Kidney (tissue), 14 donors: ENCODE measurements around the gene ZFAND3. TPM values are rescaled to one million over a fixed set of nuclear protein-coding genes. Genes with fewer than 3 reads are reported as not detected.

Experiments used
- DNase-seq, 5 donors: peaks; one replicate each; pipeline ENCODE4 v3.0.0-alpha.2; 2013 to 2020
- FAIRE-seq: peaks from 2 replicates; lab custom pipeline; 2012; peaks lifted over from hg19 to GRCh38; lab: Jason Lieb, UNC
- H3K27ac ChIP-seq, 2 donors: one replicate each; pipeline ENCODE4 v1.7.0; 2013; ENCODE audit warnings: low read depth in 2 of 2, low read length in 2 of 2, inconsistent platforms in 1 of 2
- H3K27me3 ChIP-seq: one replicate; pipeline ENCODE4 v1.7.1; 2013; ENCODE audit warnings: low read length, inconsistent platforms; ENCODE audit not compliant: control insufficient read depth, insufficient read depth
- H3K36me3 ChIP-seq, 3 donors: one replicate each; pipeline versions ENCODE4 v1.7.0 to v1.7.1; 2013; ENCODE audit warnings: low read length in 3 of 3, control low read depth in 1 of 3, inconsistent platforms in 1 of 3; ENCODE audit not compliant: insufficient read depth in 3 of 3, control insufficient read depth in 2 of 3
- H3K4me1 ChIP-seq, 3 donors: one replicate each; pipeline versions ENCODE4 v1.7.0 to v1.7.1; 2013; ENCODE audit warnings: low read length in 3 of 3, inconsistent platforms in 1 of 3, low read depth in 1 of 3; ENCODE audit not compliant: control insufficient read depth in 2 of 3, insufficient read depth in 2 of 3
- H3K4me3 ChIP-seq, 3 donors: one replicate each; pipeline versions ENCODE4 v1.7.0 to v1.8.1; 2013; ENCODE audit warnings: low read length in 3 of 3, control low read depth in 1 of 3, inconsistent platforms in 1 of 3
- H3K9ac ChIP-seq, 3 donors: one replicate each; pipeline versions ENCODE4 v1.7.0 to v1.7.1; 2013; ENCODE audit warnings: low read length in 3 of 3, control low read depth in 1 of 3, inconsistent platforms in 1 of 3
- H3K9me3 ChIP-seq, 3 donors: one replicate each; pipeline versions ENCODE4 v1.7.0 to v1.7.1; 2013; ENCODE audit warnings: low read length in 3 of 3, control low read depth in 1 of 3, inconsistent platforms in 1 of 3; ENCODE audit not compliant: control insufficient read depth in 2 of 3, insufficient read depth in 1 of 3
- CTCF ChIP-seq: IDR thresholded peaks from 3 replicates; pipeline ENCODE4 v1.5.1; 2012; ENCODE audit warnings: mild to moderate bottlenecking, moderate library complexity, borderline replicate concordance; ENCODE audit not compliant: insufficient read depth; ENCODE audit errors: extremely low read depth
- intact Hi-C: fragments of 100-400 bp; cut with DNase I; formaldehyde crosslinking; loops from one replicate; pipeline ENCODE4 v1.11.1; 2022
- polyA plus RNA-seq: library from polyadenylated mRNA; stranded (reverse); fragments of 350-450 nt; fragmentation: Illumina TruSeq; extraction: RNeasy Lipid Tissue Mini Kit (QIAGEN cat#74804); gene quantifications from one replicate; pipeline ENCODE4 v1.2.3, GENCODE V29; 2014; ENCODE audit warnings: low read depth, low replicate concordance; ENCODE audit not compliant: insufficient read depth
- total RNA-seq: library from RNA; stranded (reverse); fragmentation: NEBNext Ultra II Directional; extraction: Animal tissue kit (Norgen Biotek cat#: 25700); gene quantifications from one replicate; pipeline ENCODE4 v1.2.1, GENCODE V29; 2021
- donor health status: control.
- donor health status: control.
- donor health status: control.
- donor health status: control.
- donor health status: control.
- donor health status: DM: yes; HTN: yes; CAD: no.
- donor health status: Normal renal cell carcinoma (clear cell type).

Gene ZFAND3
- total and polyA plus RNA-seq, 2 donors from 2014 or later = 44.6 to 104 TPM

- H3K36me3 ChIP-seq = peaks cover 0 to 7% (median 0%) of the 10 kb centered on the region in 3 donors
- H3K27ac ChIP-seq = no peak overlapping the region
- intact Hi-C loops = no loop called here
- H3K9me3 ChIP-seq = no peaks in the 10 kb centered on the region
- H3K9ac ChIP-seq = no peak overlapping the region
- H3K4me1 ChIP-seq = peaks cover 0 to 17% (median 9%) of the 10 kb centered on the region in 3 donors
- no peak for TF ChIP-seq CTCF
- H3K27me3 ChIP-seq = no peaks in the 10 kb centered on the region
- no peak for DNase-seq
- no peak for FAIRE-seq
- H3K4me3 ChIP-seq = no peak overlapping the region
These were observed 294.5 kb downstream of the ZFAND3 start for GRCh38 chr6:38113825-38114576.

- H3K9me3 ChIP-seq = no peaks in the 10 kb centered on the region
- peaks cover 0 to 17% (median 9%) of the 10 kb centered on the region in 3 donors for H3K4me1 ChIP-seq
- H3K36me3 ChIP-seq = peaks cover 0 to 9% (median 0%) of the 10 kb centered on the region in 3 donors
- DNase-seq = no peak
- no peak for FAIRE-seq
- H3K9ac ChIP-seq = no peak overlapping the region
- H3K27ac ChIP-seq = peak overlapping the region in 1 of 2 donors; percentile 85
- TF ChIP-seq CTCF = no peak
- no peak overlapping the region for H3K4me3 ChIP-seq
- H3K27me3 ChIP-seq = no peaks in the 10 kb centered on the region
- intact Hi-C loops = no loop called here
These were observed 295.6 kb downstream of the ZFAND3 start for GRCh38 chr6:38114976-38115625.

GRCh38 chr6:38115626-38116008 is 296.1 kb downstream of the ZFAND3 start:
- H3K4me1 ChIP-seq = peaks cover 0 to 17% (median 9%) of the 10 kb centered on the region in 3 donors
- H3K27me3 ChIP-seq = no peaks in the 10 kb centered on the region
- peak overlapping the region; percentile 35 to 85 for H3K27ac ChIP-seq
- H3K36me3 ChIP-seq = peaks cover 0 to 9% (median 0%) of the 10 kb centered on the region in 3 donors
- DNase-seq (no peak), FAIRE-seq (no peak)
- no peak for TF ChIP-seq CTCF
- no peak overlapping the region for H3K9ac ChIP-seq
- intact Hi-C loops = no loop called here
- H3K4me3 ChIP-seq = no peak overlapping the region
- H3K9me3 ChIP-seq = no peaks in the 10 kb centered on the region
